Measurements from ENCODE around the gene TSR3. TPM values are rescaled to one million over a fixed set of nuclear protein-coding genes. Genes with fewer than 3 reads are reported as not detected.
A peak's percentile ranks its signal among the peaks of the same experiment; 100 is the strongest.

The TSR3 gene
- total and polyA plus RNA-seq, 9 donors: 6.3 to 74.6 (median 40.7) TPM

GRCh38 chr16:1306334-1306733 lies 45.3 kb downstream of the TSR3 start:
- Histone ChIP-seq H3K9me3 (no peaks in the 10 kb centered on the region), H3K4me3 (no peak overlapping the region), H3K4me1 (ENCODE audit: insufficient read depth) (peaks cover 6% of the 10 kb centered on the region), H3K27me3 (no peaks in the 10 kb centered on the region), H3K27ac (no peak overlapping the region), H3K36me3 (no peaks in the 10 kb centered on the region)
- no peak for DNase-seq
- TF ChIP-seq POLR2A (IDR thresholded peaks at IDR 0.05) (no peak), EP300 (IDR thresholded peaks at IDR 0.05) (no peak)
- TF ChIP-seq, protein P1, sequence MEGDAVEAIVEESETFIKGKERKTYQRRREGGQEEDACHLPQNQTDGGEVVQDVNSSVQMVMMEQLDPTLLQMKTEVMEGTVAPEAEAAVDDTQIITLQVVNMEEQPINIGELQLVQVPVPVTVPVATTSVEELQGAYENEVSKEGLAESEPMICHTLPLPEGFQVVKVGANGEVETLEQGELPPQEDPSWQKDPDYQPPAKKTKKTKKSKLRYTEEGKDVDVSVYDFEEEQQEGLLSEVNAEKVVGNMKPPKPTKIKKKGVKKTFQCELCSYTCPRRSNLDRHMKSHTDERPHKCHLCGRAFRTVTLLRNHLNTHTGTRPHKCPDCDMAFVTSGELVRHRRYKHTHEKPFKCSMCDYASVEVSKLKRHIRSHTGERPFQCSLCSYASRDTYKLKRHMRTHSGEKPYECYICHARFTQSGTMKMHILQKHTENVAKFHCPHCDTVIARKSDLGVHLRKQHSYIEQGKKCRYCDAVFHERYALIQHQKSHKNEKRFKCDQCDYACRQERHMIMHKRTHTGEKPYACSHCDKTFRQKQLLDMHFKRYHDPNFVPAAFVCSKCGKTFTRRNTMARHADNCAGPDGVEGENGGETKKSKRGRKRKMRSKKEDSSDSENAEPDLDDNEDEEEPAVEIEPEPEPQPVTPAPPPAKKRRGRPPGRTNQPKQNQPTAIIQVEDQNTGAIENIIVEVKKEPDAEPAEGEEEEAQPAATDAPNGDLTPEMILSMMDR (IDR thresholded peaks at IDR 0.05): no peak
- WGBS, 3 donors: 59 to 70% (median 65%) methylated on average over 4 of the region's 4 CpGs
- intact Hi-C loops (cut with DNase I): no loop called here

DNA sequence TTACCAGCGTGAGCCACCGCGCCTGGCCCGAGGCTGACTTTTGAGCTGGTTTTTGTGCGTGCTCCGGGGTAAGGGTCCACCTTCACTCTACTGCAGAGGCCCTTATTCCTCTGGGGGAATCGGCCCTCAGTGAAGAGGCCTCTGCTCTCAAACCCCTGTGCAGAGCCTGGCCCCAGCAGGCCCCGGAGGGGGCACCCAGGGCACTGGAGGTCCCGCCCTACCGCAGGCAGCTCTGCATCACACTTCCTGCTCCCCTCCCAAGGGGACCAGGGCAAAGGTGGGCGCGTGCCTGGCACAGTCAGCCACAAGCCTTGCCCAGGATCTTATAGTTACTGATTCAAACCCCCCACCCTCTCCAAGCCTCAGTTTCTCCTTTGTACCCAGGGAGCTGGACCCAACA lies 45.9 kb downstream of the TSR3 start:
- DNase-seq: no peak
- intact Hi-C loops (cut with DNase I): no loop called here

GRCh38 chr16:1301562-1301961 lies 50.1 kb downstream of the TSR3 start:
- intact Hi-C loops (cut with DNase I): no loop called here
- Histone ChIP-seq H3K36me3 (no peaks in the 10 kb centered on the region), H3K9me3 (no peaks in the 10 kb centered on the region), H3K4me3 (no peak overlapping the region), H3K27me3 (peaks cover 8% of the 10 kb centered on the region), H3K4me1 (ENCODE audit: insufficient read depth) (peaks cover 1% of the 10 kb centered on the region), H3K27ac (no peak overlapping the region)
- 59 to 78% (median 66%) methylated on average over 7 to 12 of the region's 12 CpGs for WGBS, 3 donors
- DNase-seq: no peak
- TF ChIP-seq EP300 (IDR thresholded peaks at IDR 0.05) (no peak), POLR2A (IDR thresholded peaks at IDR 0.05) (no peak)
- TF ChIP-seq, protein P1 (IDR thresholded peaks at IDR 0.05): no peak

More for the DNA sequence above, 45.9 kb downstream of the TSR3 start:
- Histone ChIP-seq H3K27me3 (peaks cover 4% of the 10 kb centered on the region), H3K27ac (no peak overlapping the region), H3K36me3 (no peaks in the 10 kb centered on the region), H3K4me3 (no peak overlapping the region), H3K9me3 (no peaks in the 10 kb centered on the region), H3K4me1 (ENCODE audit: insufficient read depth) (peaks cover 3% of the 10 kb centered on the region)
- 68 to 74% (median 74%) methylated on average over 12 of the region's 12 CpGs for WGBS, 3 donors
- TF ChIP-seq EP300 (IDR thresholded peaks at IDR 0.05) (no peak), POLR2A (IDR thresholded peaks at IDR 0.05) (no peak)
- TF ChIP-seq, protein P1 (IDR thresholded peaks at IDR 0.05): no peak

- 4 to 7% (median 4%) methylated on average over 19 to 42 of the region's 42 CpGs for WGBS, 3 donors
- peaks cover 8% of the 10 kb centered on the region for H3K27me3 ChIP-seq
- H3K27ac ChIP-seq: no peak overlapping the region
- no peaks in the 10 kb centered on the region for H3K9me3 ChIP-seq
- H3K4me1 ChIP-seq (ENCODE audit: insufficient read depth): peaks cover 1% of the 10 kb centered on the region
- peak in 4 of 5 donors; percentile 29 to 68 (median 50) for DNase-seq
- TF ChIP-seq, protein P1 (IDR thresholded peaks at IDR 0.05): peak in 2 of 3 donors; percentile 39 to 50
- TF ChIP-seq EP300 (IDR thresholded peaks at IDR 0.05) (no peak), POLR2A (IDR thresholded peaks at IDR 0.05) (no peak)
- no peak overlapping the region for H3K4me3 ChIP-seq
- intact Hi-C loops (cut with DNase I): no loop called here
- no peaks in the 10 kb centered on the region for H3K36me3 ChIP-seq
Observed at GRCh38 chr16:1300664-1301476, 50.8 kb downstream of the TSR3 start.

Data from ovary (tissue), 9 donors.